K562 (cell line): ENCODE results near the gene CLEC4C. TPM values are rescaled to one million over a fixed set of nuclear protein-coding genes. Genes with fewer than 3 reads are reported as not detected.
"Not testable (repeated sequence)": the region's sequence is repeated elsewhere in the genome, so short reads cannot be mapped to it uniquely, and the experiment has no call there.

Experiments
- ATAC-seq: fragments of 200-7000 bp; cut with Tn5 transposase; 3 replicates; pipeline ENCODE4 v1.9.1; 2020; ENCODE audit warnings: moderate library complexity
- BruUV-seq: library from RNA; stranded (reverse); fragments of 400-500 nt; replicated peaks from 2 replicates; lab custom pipeline; 2021; lab: Mats Ljungman, UMichigan
- CTCF ChIA-PET: fragments of 300-600 bp; formaldehyde crosslinking; extraction: SDS; loops from one replicate; lab custom pipeline; 2021; ENCODE audit warnings: low intra/inter-chr PET ratio; lab: Yijun Ruan, JAX
- POLR2A ChIA-PET: fragments of 300-600, 350-650 bp; sonication (Branson Sonifier 250); formaldehyde crosslinking; extraction: SDS; loops from one replicate; lab custom pipeline; 2021; ENCODE audit warnings: antibody characterized with exemption, inconsistent platforms; lab: Yijun Ruan, JAX
- DNase-seq, 4 experiments: peaks; one replicate each; pipeline versions ENCODE4 v3.0.0 to v3.0.0-alpha.2; 2011 to 2018; ENCODE audit warnings: low spot score in 3 of 4, mixed read lengths in 3 of 4; ENCODE audit errors: extremely low read depth in 1 of 4
- FAIRE-seq: peaks from 2 replicates; lab custom pipeline; 2011; peaks lifted over from hg19 to GRCh38; lab: Jason Lieb, UNC
- H2AFZ ChIP-seq: 2 replicates; pipeline ENCODE4 v1.6.0; 2011; ENCODE audit warnings: low read depth, low read length, control low read depth, inconsistent platforms
- H3K27ac ChIP-seq: fragments of 200-600 bp; 3 replicates; pipeline ENCODE4 v1.8.0; 2011; ENCODE audit warnings: low read depth, mild to moderate bottlenecking, control low read depth, inconsistent platforms, low read length, moderate library complexity, mixed read lengths; ENCODE audit errors: extremely low read depth
- H3K27me3 ChIP-seq, 2 experiments: fragments of 300-600 bp in 1 of 2; 2 replicates in 1 of 2; 3 replicates in 1 of 2; pipeline versions ENCODE4 v1.6.0 to v1.8.0; 2011; ENCODE audit warnings: inconsistent platforms in 2 of 2, low read length in 2 of 2, mild to moderate bottlenecking in 1 of 2, mixed read lengths in 1 of 2, moderate library complexity in 1 of 2; ENCODE audit not compliant: control insufficient read depth in 2 of 2, insufficient read depth in 2 of 2
- H3K36me3 ChIP-seq: fragments of 300-600 bp; 3 replicates; pipeline ENCODE4 v1.8.0; 2011; ENCODE audit warnings: mild to moderate bottlenecking, low read length, inconsistent platforms; ENCODE audit not compliant: control insufficient read depth, insufficient read depth
- H3K4me1 ChIP-seq, 2 experiments: fragments of 200-600 bp in 1 of 2; replicated peaks in 1 of 2; 2 replicates in 1 of 2; 3 replicates in 1 of 2; pipeline versions ENCODE4 v1.5.1 to v1.8.0; 2011; ENCODE audit warnings: inconsistent platforms in 2 of 2, low read length in 2 of 2, mild to moderate bottlenecking in 1 of 2, mixed read lengths in 1 of 2, moderate library complexity in 1 of 2; ENCODE audit not compliant: control insufficient read depth in 2 of 2, insufficient read depth in 2 of 2
- H3K4me2 ChIP-seq: 2 replicates; pipeline ENCODE4 v1.6.1; 2011; ENCODE audit warnings: low read length, control low read depth, inconsistent platforms, mixed read lengths; ENCODE audit not compliant: insufficient read depth
- H3K4me3 ChIP-seq: fragments of 200-600 bp; sonication (generic), shearing (Covaris generic); 2 replicates; pipeline ENCODE4 v1.5.1; 2016; ENCODE audit warnings: control low read depth, inconsistent platforms
- H3K79me2 ChIP-seq: fragments of 200-600 bp; 3 replicates; pipeline ENCODE4 v1.8.0; 2011; ENCODE audit warnings: low read length, inconsistent platforms; ENCODE audit not compliant: control insufficient read depth, insufficient read depth
- H3K9ac ChIP-seq, 2 experiments: 2 replicates each; pipeline versions ENCODE4 v1.6.0 to v1.6.1; 2011; ENCODE audit warnings: low read depth in 2 of 2, low read length in 2 of 2, control low read depth in 1 of 2, inconsistent platforms in 1 of 2, mild to moderate bottlenecking in 1 of 2, mixed read lengths in 1 of 2; ENCODE audit not compliant: insufficient read depth in 1 of 2
- H3K9me1 ChIP-seq: one replicate; pipeline ENCODE4 v1.6.0; 2011; ENCODE audit warnings: inconsistent platforms, mild to moderate bottlenecking, low read length, moderate library complexity; ENCODE audit not compliant: control insufficient read depth, insufficient read depth
- H3K9me3 ChIP-seq: replicated peaks from 2 replicates; pipeline ENCODE4 v1.5.1; 2011; ENCODE audit warnings: low read depth, low read length, inconsistent platforms; ENCODE audit not compliant: control insufficient read depth, insufficient read depth
- H4K20me1 ChIP-seq: replicated peaks from 2 replicates; pipeline ENCODE4 v1.6.1; 2011; ENCODE audit warnings: low read length, inconsistent platforms, mixed read lengths; ENCODE audit not compliant: control insufficient read depth, insufficient read depth
- DNMT1 ChIP-seq: fragments of 450-650 bp; IDR thresholded peaks from 2 replicates; pipeline ENCODE4 v1.6.1; 2016; ENCODE audit warnings: antibody characterized with exemption, mild to moderate bottlenecking
- ELF1 ChIP-seq: fragments of 200-800 bp; sonication (Bioruptor generic); IDR thresholded peaks from 2 replicates; pipeline ENCODE4 v1.6.1; 2016; ENCODE audit warnings: missing genetic modification characterization, missing compliant biosample characterization
- ZNF121 ChIP-seq: sonication (generic); formaldehyde crosslinking; conservative IDR thresholded peaks from 2 replicates; pipeline ENCODE4 v1.8.0; 2022; ENCODE audit warnings: missing genetic modification reagents
- WGBS: fragments of 100-300 bp; shearing (Covaris generic); methylation state at CpG from one replicate; pipeline ENCODE4 v1.1.6; 2016; ENCODE audit warnings: low coverage, mixed read lengths; ENCODE audit not compliant: insufficient coverage; ENCODE audit errors: missing lambda C conversion rate; 5-methylcytosine and 5-hydroxymethylcytosine counted together
- in situ Hi-C: fragments of 300-500 bp; cut with MboI; formaldehyde crosslinking; loops from 4 replicates; pipeline ENCODE4 v1.15.0; 2018; ENCODE audit warnings: inconsistent platforms, mixed read lengths
- intact Hi-C: fragments of 100-400 bp; cut with micrococcal nuclease; formaldehyde crosslinking; loops from 2 replicates; pipeline ENCODE4 v1.14.2; 2022
- polyA plus RNA-seq, 8 experiments: library from polyadenylated mRNA; depleted of rRNA in 4 of 8; stranded (reverse) in 5 of 8; unstranded in 3 of 8; fragments of >200 nt; fragmentation: Nextera tagmentation in 2 of 8; fragmentation: Illumina TruSeq in 1 of 8; extraction: Ambion mirVana in 2 of 8; extraction: Trizol in 1 of 8; gene quantifications; 2 replicates each; pipeline versions ENCODE4 v1.2.1 to v1.2.3, GENCODE V29; 2011 to 2014; ENCODE audit warnings: inconsistent platforms in 1 of 8, missing spikeins in 1 of 8
- total RNA-seq, 7 experiments: library from RNA; depleted of rRNA in 6 of 7; stranded (reverse); fragments of >200 nt in 6 of 7; fragmentation: Illumina TruSeq in 2 of 7; extraction: Trizol in 2 of 7; gene quantifications; 2 replicates each; pipeline versions ENCODE4 v1.2.1 to v1.2.3, GENCODE V29; 2011 to 2021; ENCODE audit warnings: low replicate concordance in 1 of 7
- TF ChIP-seq, protein P1 (sequence below): IDR thresholded peaks from 2 replicates; pipeline ENCODE4 v1.6.1; 2016; ENCODE audit warnings: missing genetic modification characterization, missing compliant biosample characterization
- TF ChIP-seq, protein P2 (sequence below): fragments of 450-650 bp; IDR thresholded peaks from 2 replicates; pipeline ENCODE4 v1.6.1; 2018; ENCODE audit warnings: mild to moderate bottlenecking, low read depth; ENCODE audit not compliant: partially characterized antibody
- TF ChIP-seq, protein P3 (sequence below): sonication (generic); formaldehyde crosslinking; IDR thresholded peaks from 2 replicates; pipeline ENCODE4 v1.8.1; 2023; ENCODE audit warnings: mild to moderate bottlenecking, missing genetic modification reagents
- TF ChIP-seq, protein P4 (sequence below): IDR thresholded peaks from 3 replicates; pipeline ENCODE4 v1.6.1; 2011; ENCODE audit warnings: borderline replicate concordance, mild to moderate bottlenecking; ENCODE audit not compliant: insufficient read length, insufficient read depth

Gene CLEC4C
- total and polyA plus RNA-seq, 9 of the 15 experiments (the other 6 are each of a cell fraction or from before 2014, with no cell fraction given) = not detected

DNA sequence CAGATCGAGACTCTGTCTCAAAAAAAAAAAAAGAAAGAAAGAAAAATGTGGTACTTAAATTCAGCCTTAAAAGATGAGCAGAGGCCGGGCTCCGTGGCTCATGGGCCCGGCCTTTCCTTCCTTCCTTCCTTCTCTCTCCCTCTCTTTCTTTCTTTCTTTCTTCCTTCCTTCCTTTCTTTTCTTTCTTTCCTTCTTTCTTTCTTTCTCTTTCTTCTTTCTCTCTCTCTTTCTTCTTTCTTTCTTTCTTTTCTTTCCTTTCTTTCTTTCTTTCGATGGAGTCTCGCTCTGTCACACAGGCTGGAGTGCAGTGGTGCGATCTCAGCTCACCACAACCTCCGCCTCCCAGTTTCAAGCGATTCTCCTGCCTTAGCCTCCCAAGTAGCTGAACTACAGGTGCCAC is 36.3 kb upstream of the CLEC4C start:
- intact Hi-C loops, CTCF ChIA-PET, H3K9me1 ChIP-seq, H4K20me1 ChIP-seq, H3K79me2 ChIP-seq, H3K9me3 ChIP-seq, H3K9ac ChIP-seq, in situ Hi-C loops, H3K4me3 ChIP-seq, H3K4me1 ChIP-seq, H3K27me3 ChIP-seq, H3K27ac ChIP-seq, BruUV-seq, H3K36me3 ChIP-seq, H2AFZ ChIP-seq, FAIRE-seq, H3K4me2 ChIP-seq, POLR2A ChIA-PET, ATAC-seq, DNase-seq: not testable (repeated sequence)
- 0% methylated on average over 1 of the region's 9 CpGs for WGBS
- TF ChIP-seq, protein P1, sequence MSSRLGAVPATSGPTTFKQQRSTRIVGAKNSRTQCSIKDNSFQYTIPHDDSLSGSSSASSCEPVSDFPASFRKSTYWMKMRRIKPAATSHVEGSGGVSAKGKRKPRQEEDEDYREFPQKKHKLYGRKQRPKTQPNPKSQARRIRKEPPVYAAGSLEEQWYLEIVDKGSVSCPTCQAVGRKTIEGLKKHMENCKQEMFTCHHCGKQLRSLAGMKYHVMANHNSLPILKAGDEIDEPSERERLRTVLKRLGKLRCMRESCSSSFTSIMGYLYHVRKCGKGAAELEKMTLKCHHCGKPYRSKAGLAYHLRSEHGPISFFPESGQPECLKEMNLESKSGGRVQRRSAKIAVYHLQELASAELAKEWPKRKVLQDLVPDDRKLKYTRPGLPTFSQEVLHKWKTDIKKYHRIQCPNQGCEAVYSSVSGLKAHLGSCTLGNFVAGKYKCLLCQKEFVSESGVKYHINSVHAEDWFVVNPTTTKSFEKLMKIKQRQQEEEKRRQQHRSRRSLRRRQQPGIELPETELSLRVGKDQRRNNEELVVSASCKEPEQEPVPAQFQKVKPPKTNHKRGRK (tag) = peak; percentile 79

DNA sequence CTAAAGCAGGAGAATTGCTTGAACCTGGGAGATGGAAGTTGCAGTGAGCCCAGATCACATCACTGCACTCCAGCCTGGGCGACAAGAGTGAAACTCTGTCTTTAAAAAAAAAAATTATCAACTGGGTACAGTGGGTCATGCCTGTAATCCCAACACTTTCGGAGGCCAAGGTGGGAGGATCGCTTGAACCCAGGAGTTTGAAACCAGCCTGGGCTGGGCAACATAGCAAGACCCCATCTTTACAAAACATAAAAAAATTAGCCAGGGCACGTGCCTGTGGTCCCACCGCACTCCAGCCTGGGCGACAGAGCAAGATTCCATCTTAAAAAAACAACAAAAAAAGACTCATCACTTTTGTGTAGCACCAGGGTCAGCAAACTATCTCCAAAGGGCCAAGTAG is 34.9 kb upstream of the CLEC4C start:
- CTCF ChIA-PET = no interaction called here

More for the DNA sequence above, 34.9 kb upstream of the CLEC4C start:
- Histone ChIP-seq H4K20me1 (no peaks in the 10 kb centered on the region), H3K27ac (no peak overlapping the region), H3K9me3 (no peaks in the 10 kb centered on the region), H3K4me1 (no peaks in the 10 kb centered on the region), H3K79me2 (no peaks in the 10 kb centered on the region), H3K4me3 (no peak overlapping the region), H3K9ac (no peak overlapping the region), H3K27me3 (peaks cover 0 to 6% of the 10 kb centered on the region in 2 experiments; a peak in 1 of 5 replicates), H3K9me1 (no peaks in the 10 kb centered on the region)
- intact Hi-C loops (no loop called here), in situ Hi-C loops (no loop called here)
- DNase-seq = no peak
- no TSS peak for BruUV-seq
- no peak for ATAC-seq
- no peak for FAIRE-seq
- TF ChIP-seq, protein P2, sequence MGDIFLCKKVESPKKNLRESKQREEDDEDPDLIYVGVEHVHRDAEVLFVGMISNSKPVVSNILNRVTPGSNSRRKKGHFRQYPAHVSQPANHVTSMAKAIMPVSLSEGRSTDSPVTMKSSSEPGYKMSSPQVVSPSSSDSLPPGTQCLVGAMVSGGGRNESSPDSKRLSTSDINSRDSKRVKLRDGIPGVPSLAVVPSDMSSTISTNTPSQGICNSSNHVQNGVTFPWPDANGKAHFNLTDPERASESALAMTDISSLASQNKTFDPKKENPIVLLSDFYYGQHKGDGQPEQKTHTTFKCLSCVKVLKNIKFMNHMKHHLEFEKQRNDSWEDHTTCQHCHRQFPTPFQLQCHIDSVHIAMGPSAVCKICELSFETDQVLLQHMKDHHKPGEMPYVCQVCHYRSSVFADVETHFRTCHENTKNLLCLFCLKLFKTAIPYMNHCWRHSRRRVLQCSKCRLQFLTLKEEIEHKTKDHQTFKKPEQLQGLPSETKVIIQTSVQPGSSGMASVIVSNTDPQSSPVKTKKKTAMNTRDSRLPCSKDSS = no peak
- TF ChIP-seq ZNF121 (peak; percentile 85), ELF1 (tag) (no peak), DNMT1 (no peak)
- TF ChIP-seq, protein P3, sequence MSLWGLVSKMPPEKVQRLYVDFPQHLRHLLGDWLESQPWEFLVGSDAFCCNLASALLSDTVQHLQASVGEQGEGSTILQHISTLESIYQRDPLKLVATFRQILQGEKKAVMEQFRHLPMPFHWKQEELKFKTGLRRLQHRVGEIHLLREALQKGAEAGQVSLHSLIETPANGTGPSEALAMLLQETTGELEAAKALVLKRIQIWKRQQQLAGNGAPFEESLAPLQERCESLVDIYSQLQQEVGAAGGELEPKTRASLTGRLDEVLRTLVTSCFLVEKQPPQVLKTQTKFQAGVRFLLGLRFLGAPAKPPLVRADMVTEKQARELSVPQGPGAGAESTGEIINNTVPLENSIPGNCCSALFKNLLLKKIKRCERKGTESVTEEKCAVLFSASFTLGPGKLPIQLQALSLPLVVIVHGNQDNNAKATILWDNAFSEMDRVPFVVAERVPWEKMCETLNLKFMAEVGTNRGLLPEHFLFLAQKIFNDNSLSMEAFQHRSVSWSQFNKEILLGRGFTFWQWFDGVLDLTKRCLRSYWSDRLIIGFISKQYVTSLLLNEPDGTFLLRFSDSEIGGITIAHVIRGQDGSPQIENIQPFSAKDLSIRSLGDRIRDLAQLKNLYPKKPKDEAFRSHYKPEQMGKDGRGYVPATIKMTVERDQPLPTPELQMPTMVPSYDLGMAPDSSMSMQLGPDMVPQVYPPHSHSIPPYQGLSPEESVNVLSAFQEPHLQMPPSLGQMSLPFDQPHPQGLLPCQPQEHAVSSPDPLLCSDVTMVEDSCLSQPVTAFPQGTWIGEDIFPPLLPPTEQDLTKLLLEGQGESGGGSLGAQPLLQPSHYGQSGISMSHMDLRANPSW = no peak
- TF ChIP-seq, protein P4, sequence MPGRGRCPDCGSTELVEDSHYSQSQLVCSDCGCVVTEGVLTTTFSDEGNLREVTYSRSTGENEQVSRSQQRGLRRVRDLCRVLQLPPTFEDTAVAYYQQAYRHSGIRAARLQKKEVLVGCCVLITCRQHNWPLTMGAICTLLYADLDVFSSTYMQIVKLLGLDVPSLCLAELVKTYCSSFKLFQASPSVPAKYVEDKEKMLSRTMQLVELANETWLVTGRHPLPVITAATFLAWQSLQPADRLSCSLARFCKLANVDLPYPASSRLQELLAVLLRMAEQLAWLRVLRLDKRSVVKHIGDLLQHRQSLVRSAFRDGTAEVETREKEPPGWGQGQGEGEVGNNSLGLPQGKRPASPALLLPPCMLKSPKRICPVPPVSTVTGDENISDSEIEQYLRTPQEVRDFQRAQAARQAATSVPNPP = no peak
- TF ChIP-seq, all 486 proteins: peak for 1
- 2% methylated on average over 5 of the region's 6 CpGs for WGBS
- Histone ChIP-seq H3K36me3 (no peaks in the 10 kb centered on the region), H3K4me2 (no peak overlapping the region), H2AFZ (no peak overlapping the region)
- POLR2A ChIA-PET = no interaction called here
